GM12892 (cell line): ENCODE data around the gene DUSP23.

Experiments
- DNase-seq: peaks from one replicate; pipeline ENCODE4 v3.0.0; 2011; ENCODE audit not compliant: insufficient read length
- FAIRE-seq: peaks from 2 replicates; lab custom pipeline; 2011; peaks lifted over from hg19 to GRCh38; lab: Jason Lieb, UNC
- POLR2A ChIP-seq: IDR thresholded peaks from 2 replicates; pipeline ENCODE4 v1.6.1; 2011; ENCODE audit warnings: low read depth, low read length, control low read depth
- POLR2AphosphoS5 ChIP-seq: IDR thresholded peaks from 2 replicates; pipeline ENCODE4 v1.6.1; 2011; ENCODE audit warnings: low read depth, low read length, control low read depth
- TAF1 ChIP-seq: IDR thresholded peaks from 2 replicates; pipeline ENCODE4 v1.6.1; 2011; ENCODE audit warnings: low read depth, mild to moderate bottlenecking, control low read depth, low read length, borderline replicate concordance

DUSP23 gene

DNA sequence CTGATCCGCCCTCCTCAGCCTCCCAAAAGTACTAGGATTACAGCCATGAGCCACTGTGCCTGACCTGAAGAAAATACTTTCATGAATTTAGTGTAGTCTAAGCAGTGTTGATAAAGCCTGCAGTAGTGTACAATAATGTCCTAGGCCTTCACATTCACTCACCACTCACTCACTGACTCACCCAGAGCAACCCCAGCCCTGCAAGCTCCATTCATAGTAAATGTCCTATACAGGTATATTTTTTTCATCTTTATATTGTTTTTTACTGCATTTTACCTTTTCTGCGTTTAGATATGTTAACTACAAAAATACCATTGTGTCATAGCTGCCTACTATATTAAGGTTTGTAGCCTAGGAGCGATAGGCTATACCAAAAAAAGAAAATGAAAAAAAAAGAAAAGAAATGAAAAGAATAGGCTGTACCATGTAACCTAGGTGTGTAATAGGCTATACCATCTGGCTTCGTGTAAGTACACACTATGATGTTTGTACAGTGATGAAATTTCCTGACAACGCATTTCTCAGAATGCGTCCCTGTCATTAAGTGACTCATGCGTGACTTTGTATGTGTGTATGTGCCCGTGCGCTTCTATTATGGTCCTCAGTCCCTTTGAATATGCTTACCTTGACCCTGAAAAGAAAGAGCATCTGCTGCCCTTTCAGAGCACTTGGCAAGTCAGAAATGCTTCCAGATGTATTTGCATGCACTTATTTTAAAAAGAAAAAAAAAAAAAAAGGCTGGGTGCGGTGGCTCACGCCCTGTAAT lies 36.7 kb downstream of the DUSP23 start:
- no peak for FAIRE-seq
- DNase-seq = no peak
- TF ChIP-seq TAF1 = no peak
- no peak for TF ChIP-seq POLR2AphosphoS5

DNA sequence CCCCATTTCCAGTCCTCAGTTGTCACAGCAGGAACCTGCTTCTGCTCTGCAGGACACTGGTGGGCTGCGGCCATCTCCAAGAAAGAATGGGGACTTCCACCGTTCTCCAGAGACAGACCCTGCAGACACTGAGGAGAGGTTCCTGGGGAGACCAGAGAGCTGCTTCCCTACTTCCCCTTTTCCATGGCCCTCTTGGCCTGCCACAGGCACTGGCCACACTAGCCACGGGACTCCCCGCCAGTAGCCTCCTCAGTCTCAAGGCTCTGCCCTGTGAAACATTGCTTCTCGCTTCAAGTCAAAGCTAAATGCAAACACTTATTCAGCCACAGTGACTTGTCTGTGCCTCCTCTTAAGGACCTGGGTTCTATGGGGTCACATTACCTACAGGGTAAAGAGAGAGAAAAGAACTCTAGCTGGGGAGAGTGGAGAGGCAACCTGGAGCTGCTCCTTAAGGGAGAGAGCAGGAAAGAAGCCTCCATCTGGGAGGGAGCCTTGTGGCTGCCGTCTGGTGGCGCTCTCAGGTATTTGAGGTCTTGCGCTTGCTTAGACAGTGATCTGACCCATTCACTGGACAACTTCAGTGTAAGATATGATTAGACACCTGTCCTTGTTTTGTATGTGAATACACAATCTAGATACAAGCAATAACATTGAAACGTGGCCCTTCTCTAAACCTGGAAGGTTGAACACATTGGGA lies 40.6 kb downstream of the DUSP23 start:
- FAIRE-seq (peak; percentile 5), DNase-seq (no peak)
- TF ChIP-seq POLR2A = no peak
- TF ChIP-seq POLR2AphosphoS5 = no peak
- no peak for TF ChIP-seq TAF1

DNA sequence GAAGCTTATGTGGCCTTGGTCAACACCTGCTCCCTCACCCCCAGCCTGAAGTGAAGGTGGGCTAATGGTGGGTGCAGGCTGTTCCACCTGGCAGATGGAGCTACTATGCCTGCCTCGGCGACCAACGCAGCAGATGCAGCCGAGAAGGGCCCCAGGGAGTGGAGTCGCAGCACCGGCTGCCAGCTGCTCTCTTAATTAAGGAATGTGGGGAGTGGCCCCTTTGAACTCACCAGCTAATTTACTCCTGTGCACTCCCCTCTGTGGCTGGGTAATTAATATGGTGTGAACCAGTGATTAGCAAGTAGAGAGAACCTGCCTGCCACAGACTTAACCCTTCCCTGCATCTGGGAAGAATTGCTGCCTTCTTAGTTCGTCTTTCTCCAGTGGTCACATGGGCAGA lies 42.6 kb downstream of the DUSP23 start:
- TF ChIP-seq POLR2A (no peak), TAF1 (no peak), POLR2AphosphoS5 (no peak)
- no peak for FAIRE-seq
- no peak for DNase-seq

DNA sequence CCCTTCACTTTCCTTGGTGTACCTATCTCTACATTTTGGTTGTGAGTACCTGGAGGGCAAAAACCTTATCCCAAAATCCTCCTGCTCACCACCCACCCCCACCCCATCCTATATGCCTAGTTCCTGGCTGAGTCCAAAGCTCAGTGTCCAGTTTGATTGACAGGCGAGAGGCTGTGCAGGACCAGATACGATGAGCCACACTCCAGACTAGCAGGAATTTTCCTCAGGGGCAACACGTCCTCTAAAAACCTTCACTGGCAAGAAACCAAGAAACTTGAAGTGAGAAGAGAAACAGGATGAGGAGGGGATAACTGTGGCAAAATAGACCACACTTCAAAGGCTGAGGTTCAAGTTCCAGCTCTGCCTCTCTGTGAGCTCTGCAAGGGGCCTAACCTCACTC lies 44.8 kb downstream of the DUSP23 start:
- TF ChIP-seq POLR2AphosphoS5 = no peak
- TF ChIP-seq POLR2A = no peak
- TF ChIP-seq TAF1 = no peak
- FAIRE-seq = no peak
- no peak for DNase-seq

DNA sequence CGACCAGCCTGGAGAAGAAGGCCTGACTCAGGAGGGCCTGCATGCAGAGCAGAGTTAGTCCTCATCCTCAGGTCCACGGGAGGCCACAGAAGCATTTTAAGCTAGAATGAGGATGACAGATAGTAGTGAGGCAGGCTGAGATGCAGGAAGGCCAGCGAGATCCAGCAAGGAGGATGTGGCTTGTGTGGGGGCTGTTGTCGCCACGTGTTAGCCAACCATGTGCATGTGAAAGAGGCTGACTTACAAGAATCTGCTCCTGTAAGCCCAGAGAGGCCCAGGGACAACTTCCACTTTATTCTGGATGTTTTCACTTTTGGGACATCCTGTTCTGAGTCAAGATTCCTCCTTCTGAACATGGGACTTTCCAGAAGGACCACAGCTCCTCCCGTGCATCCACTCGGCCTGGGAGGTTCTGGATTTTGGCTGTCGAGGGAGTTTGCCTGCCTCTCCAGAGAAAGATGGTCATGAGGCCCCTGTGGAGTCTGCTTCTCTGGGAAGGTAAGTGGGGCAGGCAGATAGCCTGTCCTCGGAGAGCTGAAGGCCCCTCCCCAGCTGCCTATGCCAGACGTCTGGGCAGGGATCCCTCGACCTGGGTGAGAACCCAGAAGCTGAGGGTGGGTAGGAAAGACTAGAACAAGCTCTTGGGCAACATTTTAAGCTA lies 45.8 kb downstream of the DUSP23 start, which contains the start of gene SLAMF8:
TSS of gene SLAMF8 (plus strand) at position 433 of the 661 bp plus-strand sequence. CDS start at position 459, 26 bp downstream.
- TF ChIP-seq POLR2A = no peak
- TF ChIP-seq TAF1 = no peak
- no peak for TF ChIP-seq POLR2AphosphoS5
- FAIRE-seq (no peak), DNase-seq (no peak)

DNA sequence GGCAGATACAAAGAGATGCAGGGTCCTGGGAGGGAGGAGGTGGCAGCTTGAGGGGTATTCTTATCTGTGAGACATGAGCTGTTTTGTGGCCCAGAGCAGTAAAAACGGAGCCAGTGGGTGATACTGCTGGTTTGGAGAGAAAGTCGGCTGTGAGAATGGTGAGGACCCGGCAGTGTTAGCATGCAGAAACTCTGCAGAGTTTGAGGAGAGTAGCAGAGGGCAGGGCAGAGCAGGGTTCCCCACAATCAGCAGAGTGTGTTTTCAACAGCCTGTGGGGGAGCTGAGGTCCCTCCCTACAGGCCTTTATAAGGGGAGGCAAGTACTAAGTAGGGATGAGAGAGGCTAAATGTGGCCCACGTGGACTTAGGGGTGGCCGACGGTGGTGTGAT lies 46.3 kb downstream of the DUSP23 start:
- FAIRE-seq = no peak
- DNase-seq = no peak
- TF ChIP-seq POLR2A (no peak), POLR2AphosphoS5 (no peak), TAF1 (no peak)

DNA sequence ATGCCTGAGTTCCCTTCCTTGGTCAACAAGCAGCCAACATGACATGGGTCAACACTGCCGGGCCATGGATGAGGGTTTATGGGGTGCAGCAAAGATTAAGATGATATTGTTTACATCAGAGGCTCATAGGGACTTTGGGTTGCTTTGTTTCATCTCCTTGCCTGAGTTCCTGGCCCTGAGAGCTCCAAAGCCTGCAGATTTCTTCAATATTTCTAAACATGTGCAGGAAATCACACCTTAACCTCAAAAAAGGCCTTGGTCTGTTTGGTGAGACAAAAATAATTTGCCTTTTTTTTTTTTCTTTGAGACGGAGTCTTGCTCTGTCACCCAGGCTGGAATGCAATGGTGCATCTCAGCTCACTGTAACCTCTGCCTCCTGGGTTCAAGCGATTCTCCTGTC lies 46.8 kb downstream of the DUSP23 start:
- DNase-seq = no peak
- TF ChIP-seq POLR2A = no peak
- no peak for TF ChIP-seq TAF1
- TF ChIP-seq POLR2AphosphoS5 = no peak
- no peak for FAIRE-seq

DNA sequence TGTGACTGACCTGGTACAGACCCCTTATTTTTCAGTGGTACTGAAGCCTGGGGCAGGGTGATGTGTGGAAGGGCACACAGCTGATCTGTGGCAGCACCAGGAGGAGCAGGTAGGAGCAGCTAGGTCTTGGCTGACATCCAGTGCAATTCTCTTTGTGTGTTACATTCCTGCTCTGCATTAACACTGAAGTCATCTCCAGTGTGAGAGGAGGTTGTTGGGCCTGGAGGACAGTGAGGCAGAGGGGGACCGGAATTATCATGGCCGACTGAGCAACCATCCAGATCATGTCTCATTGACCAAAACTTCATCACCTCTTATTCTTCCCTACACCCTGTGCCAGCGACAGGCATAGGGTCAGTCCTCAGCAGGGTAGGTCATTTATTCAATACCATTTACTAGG lies 47.4 kb downstream of the DUSP23 start:
- FAIRE-seq = no peak
- no peak for DNase-seq
- TF ChIP-seq POLR2A = no peak
- no peak for TF ChIP-seq TAF1
- TF ChIP-seq POLR2AphosphoS5 = no peak

DNA sequence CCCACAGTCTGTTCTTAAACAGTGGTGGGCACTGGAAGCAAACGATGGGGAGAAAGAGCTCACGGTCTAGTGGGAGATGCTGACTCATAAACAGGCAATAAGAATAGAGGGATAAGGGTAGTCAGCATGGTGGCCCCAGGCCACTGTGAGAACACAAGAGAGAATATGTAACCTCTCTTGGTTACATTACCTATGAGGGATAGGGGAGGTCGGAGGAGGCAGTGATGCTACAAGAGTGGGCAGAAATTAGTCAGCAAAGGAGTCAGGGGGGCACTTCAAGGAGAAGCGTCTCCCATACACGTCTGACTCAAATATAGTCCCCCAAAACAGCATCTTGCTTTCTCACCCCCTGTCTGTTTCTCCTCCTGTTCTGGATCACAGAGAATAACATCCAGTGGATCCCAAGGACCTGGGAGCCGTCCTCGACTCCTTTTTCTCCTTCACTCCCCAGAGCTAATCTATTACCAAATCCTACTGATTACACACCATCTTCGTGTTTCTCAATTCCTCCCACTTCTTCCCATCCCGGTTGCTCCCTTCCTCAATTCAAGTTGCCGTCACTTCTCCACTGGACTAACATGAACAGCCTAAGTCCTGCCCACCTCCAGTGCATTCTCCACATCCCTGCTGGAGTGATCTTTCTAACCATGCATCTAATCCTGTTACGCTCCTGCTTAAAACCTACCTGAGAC lies 48.0 kb downstream of the DUSP23 start:
- TF ChIP-seq TAF1 (no peak), POLR2AphosphoS5 (no peak), POLR2A (no peak)

DNA sequence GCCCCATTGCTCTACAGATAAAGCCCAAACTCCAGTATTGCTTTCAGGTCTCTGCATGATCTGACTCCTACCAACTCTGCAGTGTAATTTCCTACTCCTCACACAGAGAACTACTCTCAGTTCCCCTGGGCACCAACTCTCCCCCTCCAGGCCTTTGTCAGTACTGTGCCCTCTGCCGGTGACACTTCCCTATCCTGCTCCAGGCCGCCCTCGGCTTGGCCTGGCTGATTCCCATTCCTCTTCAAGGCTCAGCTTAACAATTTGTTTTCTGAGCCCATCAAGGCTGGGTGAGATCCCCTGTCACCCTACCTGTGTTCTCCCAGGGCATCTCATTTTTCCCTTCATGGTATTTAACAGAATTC lies 48.5 kb downstream of the DUSP23 start:
- peak; percentile 41 for DNase-seq
- no peak for FAIRE-seq
- TF ChIP-seq POLR2A (no peak), TAF1 (no peak), POLR2AphosphoS5 (no peak)

More for the DNA sequence above, 48.0 kb downstream of the DUSP23 start:
- DNase-seq = no peak
- FAIRE-seq = peak; percentile 40
